ENCODE results near the gene RUFY4.

RUFY4 gene

DNA sequence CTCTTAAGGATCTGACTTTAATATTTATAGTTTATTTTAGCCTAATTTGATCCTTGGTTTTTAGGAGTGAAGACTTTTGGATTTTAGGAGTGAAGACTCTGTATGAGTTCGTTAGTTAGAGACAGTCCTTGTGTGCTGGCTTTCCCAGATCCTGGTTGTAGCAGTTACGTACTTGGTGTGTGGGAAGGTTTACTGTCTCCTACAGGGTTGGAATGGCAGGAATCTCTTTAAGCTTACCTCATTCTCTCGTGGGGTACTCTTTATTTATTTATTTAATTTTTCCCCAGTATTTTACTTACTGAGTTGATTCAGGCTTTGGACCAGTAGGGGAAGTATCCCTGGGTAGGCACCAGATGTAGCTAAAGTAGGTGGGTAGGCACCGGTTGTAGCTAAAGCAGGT, 54.9 kb downstream of the RUFY4 start:
- Histone ChIP-seq H3K36me3 (ENCODE audit: insufficient read depth, low read length) (no peaks in the 10 kb centered on the region), H3K9me3 (ENCODE audit: insufficient read depth, low read length, severe bottlenecking) (no peaks in the 10 kb centered on the region), H3K27ac (ENCODE audit: low read length) (no peak overlapping the region), H3K27me3 (ENCODE audit: insufficient read depth, low read length, poor library complexity) (peaks cover 4% of the 10 kb centered on the region), H2AFZ (ENCODE audit: low read depth, low read length) (no peak overlapping the region), H3K79me2 (ENCODE audit: insufficient read depth, low read length) (no peaks in the 10 kb centered on the region), H3K4me2 (ENCODE audit: insufficient read depth, low read length) (no peak overlapping the region), H3K9ac (ENCODE audit: low read depth, low read length) (no peak overlapping the region), H3K4me1 (ENCODE audit: insufficient read depth, low read length) (no peaks in the 10 kb centered on the region), H4K20me1 (ENCODE audit: insufficient read depth, low read length) (no peaks in the 10 kb centered on the region), H3K4me3 (ENCODE audit: low read depth in 1 of 2, low read length in 2 of 2) (no peak overlapping the region)
- DNase-seq (no peak), ATAC-seq (ENCODE audit: insufficient read depth, low read depth) (no peak)
- TF ChIP-seq EZH2 (IDR thresholded peaks at IDR 0.05; ENCODE audit: borderline replicate concordance, low read depth, low read length, severe bottlenecking), result no peak
- TF ChIP-seq, protein P1, sequence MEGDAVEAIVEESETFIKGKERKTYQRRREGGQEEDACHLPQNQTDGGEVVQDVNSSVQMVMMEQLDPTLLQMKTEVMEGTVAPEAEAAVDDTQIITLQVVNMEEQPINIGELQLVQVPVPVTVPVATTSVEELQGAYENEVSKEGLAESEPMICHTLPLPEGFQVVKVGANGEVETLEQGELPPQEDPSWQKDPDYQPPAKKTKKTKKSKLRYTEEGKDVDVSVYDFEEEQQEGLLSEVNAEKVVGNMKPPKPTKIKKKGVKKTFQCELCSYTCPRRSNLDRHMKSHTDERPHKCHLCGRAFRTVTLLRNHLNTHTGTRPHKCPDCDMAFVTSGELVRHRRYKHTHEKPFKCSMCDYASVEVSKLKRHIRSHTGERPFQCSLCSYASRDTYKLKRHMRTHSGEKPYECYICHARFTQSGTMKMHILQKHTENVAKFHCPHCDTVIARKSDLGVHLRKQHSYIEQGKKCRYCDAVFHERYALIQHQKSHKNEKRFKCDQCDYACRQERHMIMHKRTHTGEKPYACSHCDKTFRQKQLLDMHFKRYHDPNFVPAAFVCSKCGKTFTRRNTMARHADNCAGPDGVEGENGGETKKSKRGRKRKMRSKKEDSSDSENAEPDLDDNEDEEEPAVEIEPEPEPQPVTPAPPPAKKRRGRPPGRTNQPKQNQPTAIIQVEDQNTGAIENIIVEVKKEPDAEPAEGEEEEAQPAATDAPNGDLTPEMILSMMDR (IDR thresholded peaks at IDR 0.05; ENCODE audit: borderline replicate concordance, extremely low read depth, low read length, poor library complexity, severe bottlenecking), result no peak

GRCh38 chr2:218125095-218125494, 56.0 kb downstream of the RUFY4 start:
- Histone ChIP-seq H4K20me1 (ENCODE audit: insufficient read depth, low read length) (no peaks in the 10 kb centered on the region), H3K9me3 (ENCODE audit: insufficient read depth, low read length, severe bottlenecking) (no peaks in the 10 kb centered on the region), H3K27ac (ENCODE audit: low read length) (no peak overlapping the region), H3K9ac (ENCODE audit: low read depth, low read length) (no peak overlapping the region), H2AFZ (ENCODE audit: low read depth, low read length) (no peak overlapping the region), H3K27me3 (ENCODE audit: insufficient read depth, low read length, poor library complexity) (peaks cover 4% of the 10 kb centered on the region), H3K79me2 (ENCODE audit: insufficient read depth, low read length) (no peaks in the 10 kb centered on the region), H3K4me1 (ENCODE audit: insufficient read depth, low read length) (no peaks in the 10 kb centered on the region), H3K36me3 (ENCODE audit: insufficient read depth, low read length) (no peaks in the 10 kb centered on the region), H3K4me3 (ENCODE audit: low read depth in 1 of 2, low read length in 2 of 2) (no peak overlapping the region), H3K4me2 (ENCODE audit: insufficient read depth, low read length) (no peak overlapping the region)
- DNase-seq, result no peak
- ATAC-seq (ENCODE audit: insufficient read depth, low read depth), result no peak
- TF ChIP-seq, protein P1 (IDR thresholded peaks at IDR 0.05; ENCODE audit: borderline replicate concordance, extremely low read depth, low read length, poor library complexity, severe bottlenecking), result no peak

- peaks cover 4% of the 10 kb centered on the region for H3K27me3 ChIP-seq (ENCODE audit: insufficient read depth, low read length, poor library complexity)
- DNase-seq (no peak), ATAC-seq (ENCODE audit: insufficient read depth, low read depth) (no peak)
Measured at GRCh38 chr2:218125626-218126080, 56.6 kb downstream of the RUFY4 start, which contains the start of gene CXCR2. Gene CXCR2, plus strand, starts transcription at chr2:218126028. Its CDS starts 8,774 bp downstream, at chr2:218134802.

More at GRCh38 chr2:218125626-218126080, 56.6 kb downstream of the RUFY4 start, which contains the start of gene CXCR2:
- Histone ChIP-seq H4K20me1 (ENCODE audit: insufficient read depth, low read length) (no peaks in the 10 kb centered on the region), H3K9ac (ENCODE audit: low read depth, low read length) (no peak within 1 kb of the TSS), H3K79me2 (ENCODE audit: insufficient read depth, low read length) (no peaks in the 10 kb centered on the region), H3K9me3 (ENCODE audit: insufficient read depth, low read length, severe bottlenecking) (no peaks in the 10 kb centered on the region), H3K36me3 (ENCODE audit: insufficient read depth, low read length) (no peaks in the 10 kb centered on the region), H3K4me1 (ENCODE audit: insufficient read depth, low read length) (no peaks in the 10 kb centered on the region), H3K4me2 (ENCODE audit: insufficient read depth, low read length) (no peak within 1 kb of the TSS), H3K27ac (ENCODE audit: low read length) (no peak within 1 kb of the TSS), H2AFZ (ENCODE audit: low read depth, low read length) (no peak within 1 kb of the TSS), H3K4me3 (ENCODE audit: low read depth in 1 of 2, low read length in 2 of 2) (no peak within 1 kb of the TSS)
- TF ChIP-seq, protein P1 (IDR thresholded peaks at IDR 0.05; ENCODE audit: borderline replicate concordance, extremely low read depth, low read length, poor library complexity, severe bottlenecking), result no peak
- TF ChIP-seq EZH2 (IDR thresholded peaks at IDR 0.05; ENCODE audit: borderline replicate concordance, low read depth, low read length, severe bottlenecking), result no peak

All from DND-41 (cell line).